Spinal cord (tissue), 10 donors: ENCODE data around the gene MBD3L5. TPM values are rescaled to one million over a fixed set of nuclear protein-coding genes. Genes with fewer than 3 reads are reported as not detected.
"Not testable (repeated sequence)": the region's sequence is repeated elsewhere in the genome, so short reads cannot be mapped to it uniquely, and the experiment has no call there.

Source experiments
- DNase-seq, 6 donors: peaks; one replicate each; pipeline versions ENCODE4 v3.0.0 to v3.0.0-alpha.2; 2013 to 2015; ENCODE audit warnings: low spot score in 6 of 6, low read depth in 4 of 6
- H3K27ac ChIP-seq: one replicate; pipeline ENCODE4 v1.5.1; 2013; ENCODE audit warnings: low read depth, low read length, control low read depth
- H3K27me3 ChIP-seq: one replicate; pipeline ENCODE4 v1.6.1; 2013; ENCODE audit warnings: low read length; ENCODE audit not compliant: control insufficient read depth, insufficient read depth
- H3K36me3 ChIP-seq: one replicate; pipeline ENCODE4 v1.6.1; 2013; ENCODE audit warnings: low read length; ENCODE audit not compliant: control insufficient read depth, insufficient read depth
- H3K4me1 ChIP-seq: one replicate; pipeline ENCODE4 v1.6.1; 2013; ENCODE audit warnings: low read length; ENCODE audit not compliant: control insufficient read depth, insufficient read depth
- H3K4me3 ChIP-seq: one replicate; pipeline ENCODE4 v1.5.1; 2013; ENCODE audit warnings: low read depth, low read length, control low read depth
- H3K9me3 ChIP-seq: one replicate; pipeline ENCODE4 v1.6.1; 2013; ENCODE audit warnings: low read length; ENCODE audit not compliant: control insufficient read depth, insufficient read depth
- WGBS: methylation state at CpG from one replicate; pipeline ENCODE4 v1.1.5; 2013; ENCODE audit warnings: missing lambda C conversion rate; ENCODE audit not compliant: insufficient coverage; 5-methylcytosine and 5-hydroxymethylcytosine counted together
- long read RNA-seq, 4 donors: transcript quantifications; one replicate each; lab custom pipeline, GENCODE V29; 2026
- polyA plus RNA-seq, 2 donors: library from polyadenylated mRNA; unstranded; fragments of 120-200 nt; gene quantifications; one replicate each; pipeline ENCODE4 v1.2.1, GENCODE V29; 2013; ENCODE audit not compliant: insufficient read length in 2 of 2
- total RNA-seq, 2 donors: library from RNA; depleted of rRNA in 1 of 2; stranded (reverse); fragments of 120-200 nt in 1 of 2; fragments of >200 nt in 1 of 2; gene quantifications; one replicate each; pipeline versions ENCODE4 v1.2.3 to v1.2.4, GENCODE V29; 2013 to 2014
- donor health status: healthy.

Gene MBD3L5
- total RNA-seq (not detected), polyA plus RNA-seq (not detected)
- long read RNA-seq, donor 1, result 0 reads
- long read RNA-seq, donor 2, result 0 reads
- long read RNA-seq, donor 3, result 0 reads
- long read RNA-seq, donor 4, result 0 reads

- H3K9me3 ChIP-seq, H3K36me3 ChIP-seq, H3K27me3 ChIP-seq, H3K27ac ChIP-seq, H3K4me1 ChIP-seq, DNase-seq, H3K4me3 ChIP-seq: not testable (repeated sequence)
- WGBS, result no CpG with 5 or more reads among the region's 9 CpGs
Measured at GRCh38 chr19:7030278-7030677, at the start of gene MBD3L5. Gene MBD3L5, plus strand, starts transcription at chr19:7030578. Its CDS starts 34 bp downstream, at chr19:7030612.

- H3K27me3 ChIP-seq, result no peaks in the 10 kb centered on the region
- no peak for DNase-seq
- no peak overlapping the region for H3K4me3 ChIP-seq
- no peaks in the 10 kb centered on the region for H3K4me1 ChIP-seq
- no peak overlapping the region for H3K27ac ChIP-seq
- peaks cover 3% of the 10 kb centered on the region for H3K9me3 ChIP-seq
- H3K36me3 ChIP-seq, result no peaks in the 10 kb centered on the region
Measured at GRCh38 chr19:6983448-6983847, 46.9 kb upstream of the MBD3L5 start.

- no peaks in the 10 kb centered on the region for H3K36me3 ChIP-seq
- no peaks in the 10 kb centered on the region for H3K27me3 ChIP-seq
- H3K4me1 ChIP-seq, result no peaks in the 10 kb centered on the region
- H3K27ac ChIP-seq, result no peak overlapping the region
- H3K9me3 ChIP-seq, result peaks cover 3% of the 10 kb centered on the region
- 63% methylated on average over 1 of the region's 4 CpGs for WGBS
- no peak overlapping the region for H3K4me3 ChIP-seq
- no peak for DNase-seq
Measured at GRCh38 chr19:6987850-6988249, 42.5 kb upstream of the MBD3L5 start.

GRCh38 chr19:6988257-6988656, 42.1 kb upstream of the MBD3L5 start:
- Histone ChIP-seq H3K27me3 (no peaks in the 10 kb centered on the region), H3K4me1 (no peaks in the 10 kb centered on the region), H3K4me3 (no peak overlapping the region), H3K36me3 (no peaks in the 10 kb centered on the region), H3K9me3 (peaks cover 3% of the 10 kb centered on the region), H3K27ac (no peak overlapping the region)
- WGBS, result 63% methylated on average over 2 of the region's 3 CpGs
- DNase-seq, result no peak

- 73% methylated on average over 1 of the region's 1 CpG for WGBS
- DNase-seq, result no peak
- H3K27ac ChIP-seq, result no peak overlapping the region
- H3K9me3 ChIP-seq, result no peaks in the 10 kb centered on the region
- no peaks in the 10 kb centered on the region for H3K27me3 ChIP-seq
- H3K4me3 ChIP-seq, result no peak overlapping the region
- no peaks in the 10 kb centered on the region for H3K4me1 ChIP-seq
- no peaks in the 10 kb centered on the region for H3K36me3 ChIP-seq
Measured at GRCh38 chr19:6995054-6995453, 35.3 kb upstream of the MBD3L5 start.

GRCh38 chr19:6996810-6997209, 33.6 kb upstream of the MBD3L5 start:
- no peak for DNase-seq
- Histone ChIP-seq H3K27me3 (no peaks in the 10 kb centered on the region), H3K36me3 (no peaks in the 10 kb centered on the region), H3K4me3 (no peak overlapping the region), H3K4me1 (no peaks in the 10 kb centered on the region), H3K9me3 (no peaks in the 10 kb centered on the region), H3K27ac (no peak overlapping the region)
- no CpG with 5 or more reads among the region's 4 CpGs for WGBS

DNA sequence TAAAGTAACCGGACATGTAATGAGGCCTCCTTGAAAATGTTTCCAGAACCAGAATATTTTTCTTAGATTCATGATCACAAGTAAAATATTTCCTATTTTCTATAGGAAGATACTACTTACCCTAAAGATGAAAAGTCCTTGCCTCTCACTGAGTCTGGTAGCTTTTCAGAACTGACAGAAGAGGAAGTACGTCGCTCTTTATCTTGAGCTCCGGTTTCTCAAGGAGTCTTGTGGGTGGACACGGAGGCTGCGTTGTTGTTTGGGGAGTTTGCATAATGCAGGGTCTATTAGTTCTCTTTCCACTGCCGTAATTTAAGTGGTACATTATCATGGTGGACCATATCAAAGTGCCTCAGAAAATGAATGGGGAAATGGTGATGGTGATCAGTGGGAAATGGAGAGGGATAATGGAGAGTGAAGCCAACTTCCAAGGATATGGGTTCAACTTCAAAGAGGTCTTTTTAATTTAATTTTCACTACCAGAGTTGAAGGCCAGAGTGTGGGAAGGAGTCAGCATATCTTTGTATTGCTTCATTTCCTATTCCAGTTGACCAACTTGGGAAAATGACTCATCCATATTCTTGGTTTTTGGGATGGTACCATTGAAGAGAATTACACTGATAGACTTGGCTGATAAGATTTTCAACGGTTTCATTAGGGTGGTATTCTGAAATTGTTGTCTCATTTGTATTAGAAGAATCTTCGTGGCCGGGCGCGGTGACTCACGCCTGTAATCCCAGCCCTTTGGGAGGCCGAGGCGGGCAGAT, 32.5 kb upstream of the MBD3L5 start:
- Histone ChIP-seq H3K36me3 (no peaks in the 10 kb centered on the region), H3K4me3 (no peak overlapping the region), H3K27ac (no peak overlapping the region)

DNA sequence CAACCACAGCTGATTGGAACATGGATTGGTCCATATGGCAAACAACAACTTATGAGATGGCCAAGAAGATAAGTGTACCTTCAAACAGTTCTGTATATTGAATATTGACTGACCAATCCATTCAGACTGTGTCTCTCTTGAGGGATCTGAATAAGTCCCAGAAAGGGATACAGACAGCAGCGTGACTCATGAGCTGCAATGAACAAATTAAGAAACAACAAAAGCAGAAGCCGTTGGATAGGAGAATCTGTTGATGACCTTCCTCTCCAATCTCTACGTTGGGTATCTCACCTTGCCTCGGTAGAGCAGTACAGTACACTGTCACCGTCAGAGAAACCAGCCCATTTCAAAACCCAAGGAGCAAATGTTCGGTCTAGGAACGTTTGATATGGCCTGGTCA, 30.4 kb upstream of the MBD3L5 start:
- no peaks in the 10 kb centered on the region for H3K36me3 ChIP-seq
- no peak overlapping the region for H3K27ac ChIP-seq
- DNase-seq, result no peak
- no peak overlapping the region for H3K4me3 ChIP-seq
- WGBS, result 70% methylated on average over 7 of the region's 7 CpGs
- H3K4me1 ChIP-seq, result no peaks in the 10 kb centered on the region
- no peaks in the 10 kb centered on the region for H3K27me3 ChIP-seq
- H3K9me3 ChIP-seq, result no peaks in the 10 kb centered on the region

More for the DNA sequence above, 32.5 kb upstream of the MBD3L5 start:
- Histone ChIP-seq H3K27me3 (no peaks in the 10 kb centered on the region), H3K9me3 (no peaks in the 10 kb centered on the region), H3K4me1 (no peaks in the 10 kb centered on the region)
- WGBS, result 77% methylated on average over 10 of the region's 15 CpGs
- DNase-seq, result no peak

DNA sequence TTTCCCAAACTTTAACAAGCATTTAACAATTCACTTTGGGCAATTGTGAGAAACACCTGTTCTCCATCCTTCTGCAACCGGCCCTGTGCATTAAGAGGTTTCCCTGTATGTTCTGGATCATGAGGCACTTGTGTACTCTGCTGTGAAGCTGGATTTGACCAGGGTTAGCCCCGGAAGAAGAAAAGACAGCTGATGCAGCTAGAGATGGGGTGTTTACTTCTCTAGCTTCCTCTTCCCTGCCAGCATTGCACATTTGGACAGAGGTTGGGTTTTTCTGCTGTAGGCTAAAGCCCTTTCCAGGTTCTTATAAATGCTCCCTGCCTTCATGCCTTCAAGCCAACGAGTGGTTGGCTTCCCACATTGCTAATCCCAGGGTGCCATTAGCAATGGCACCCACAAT, 30.0 kb upstream of the MBD3L5 start:
- 35% methylated on average over 2 of the region's 3 CpGs for WGBS
- no peaks in the 10 kb centered on the region for H3K4me1 ChIP-seq
- no peaks in the 10 kb centered on the region for H3K9me3 ChIP-seq
- H3K4me3 ChIP-seq, result no peak overlapping the region
- H3K27ac ChIP-seq, result no peak overlapping the region
- H3K36me3 ChIP-seq, result no peaks in the 10 kb centered on the region
- H3K27me3 ChIP-seq, result no peaks in the 10 kb centered on the region
- no peak for DNase-seq

- Histone ChIP-seq H3K4me1 (no peaks in the 10 kb centered on the region), H3K4me3 (no peak overlapping the region), H3K27ac (no peak overlapping the region), H3K9me3 (no peaks in the 10 kb centered on the region), H3K27me3 (no peaks in the 10 kb centered on the region), H3K36me3 (no peaks in the 10 kb centered on the region)
- 64% methylated on average over 1 of the region's 1 CpG for WGBS
- no peak for DNase-seq
Measured at GRCh38 chr19:7000816-7001215, 29.6 kb upstream of the MBD3L5 start.
